Fibroblast of the aortic adventitia (primary cell): ENCODE measurements around the gene CST4. TPM values are rescaled to one million over a fixed set of nuclear protein-coding genes. Genes with fewer than 3 reads are reported as not detected.
A peak's percentile ranks its signal among the peaks of the same experiment; 100 is the strongest.

ENCODE experiments used
- DNase-seq: peaks from one replicate; pipeline ENCODE4 v3.0.0-alpha.2; 2010; ENCODE audit warnings: low read depth
- H3K4me3 ChIP-seq: 2 replicates; pipeline ENCODE4 v1.5.1; 2011; ENCODE audit warnings: low read depth, mild to moderate bottlenecking, control low read depth, low read length, moderate library complexity
- total RNA-seq: library from RNA; depleted of rRNA; stranded (reverse); fragments of >200 nt; gene quantifications from 2 replicates; pipeline ENCODE4 v1.2.3, GENCODE V29; 2012; ENCODE audit warnings: low replicate concordance
- TF ChIP-seq, protein P1 (sequence below): IDR thresholded peaks from 2 replicates; pipeline ENCODE4 v1.5.1; 2011; ENCODE audit warnings: mild to moderate bottlenecking, low read length, control low read depth, inconsistent platforms; ENCODE audit not compliant: insufficient read depth

Gene CST4
- total RNA-seq, 1 donor, result not detected

DNA sequence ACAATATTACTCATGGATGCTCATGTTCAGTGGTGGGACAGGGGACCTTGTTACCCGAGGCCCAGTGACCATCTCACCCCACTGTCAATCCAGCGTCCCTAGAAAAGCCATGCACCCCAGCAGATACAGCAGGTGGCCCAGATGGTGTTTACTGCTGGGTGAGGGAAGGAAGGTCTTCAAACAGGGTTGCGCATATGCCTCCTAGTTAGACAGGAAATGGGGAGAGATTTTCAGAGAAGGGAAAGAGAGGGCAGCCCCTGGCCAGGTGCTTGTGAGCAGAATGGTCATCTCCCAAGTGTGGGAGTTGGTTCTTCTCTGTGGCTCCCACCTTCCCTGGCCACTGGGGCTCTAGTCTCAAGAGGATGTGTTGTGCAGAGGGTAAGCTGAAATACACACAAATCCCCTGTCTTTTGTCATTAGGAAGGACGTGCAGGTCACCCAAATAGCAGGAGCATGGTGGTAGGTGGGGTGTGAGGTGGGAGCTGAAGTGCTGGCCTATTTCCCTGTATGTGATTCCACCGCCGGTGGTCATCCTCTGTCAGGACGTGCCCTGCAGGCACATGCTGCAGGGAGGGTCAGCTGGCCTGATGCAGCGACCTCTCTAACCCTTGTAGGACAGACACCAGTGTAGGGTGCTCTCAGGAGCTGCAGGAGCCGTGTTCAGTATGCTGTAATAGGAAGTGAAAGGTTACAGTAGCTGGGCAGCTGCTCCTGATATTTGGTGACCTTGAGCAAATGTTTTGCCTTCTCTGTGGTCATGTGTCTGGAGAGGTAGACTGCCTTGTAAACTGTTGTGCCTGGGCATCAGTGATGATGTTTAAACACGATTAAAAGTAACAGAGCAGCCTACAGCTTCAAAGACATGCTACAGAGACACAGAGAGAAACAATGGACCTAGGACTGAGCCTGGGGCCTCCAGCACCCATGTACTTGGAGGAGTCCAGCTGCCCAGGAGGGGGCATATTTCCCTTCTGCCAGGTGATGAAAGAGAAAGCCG lies 47.9 kb downstream of the CST4 start:
- DNase-seq, result no peak
- TF ChIP-seq, protein P1, sequence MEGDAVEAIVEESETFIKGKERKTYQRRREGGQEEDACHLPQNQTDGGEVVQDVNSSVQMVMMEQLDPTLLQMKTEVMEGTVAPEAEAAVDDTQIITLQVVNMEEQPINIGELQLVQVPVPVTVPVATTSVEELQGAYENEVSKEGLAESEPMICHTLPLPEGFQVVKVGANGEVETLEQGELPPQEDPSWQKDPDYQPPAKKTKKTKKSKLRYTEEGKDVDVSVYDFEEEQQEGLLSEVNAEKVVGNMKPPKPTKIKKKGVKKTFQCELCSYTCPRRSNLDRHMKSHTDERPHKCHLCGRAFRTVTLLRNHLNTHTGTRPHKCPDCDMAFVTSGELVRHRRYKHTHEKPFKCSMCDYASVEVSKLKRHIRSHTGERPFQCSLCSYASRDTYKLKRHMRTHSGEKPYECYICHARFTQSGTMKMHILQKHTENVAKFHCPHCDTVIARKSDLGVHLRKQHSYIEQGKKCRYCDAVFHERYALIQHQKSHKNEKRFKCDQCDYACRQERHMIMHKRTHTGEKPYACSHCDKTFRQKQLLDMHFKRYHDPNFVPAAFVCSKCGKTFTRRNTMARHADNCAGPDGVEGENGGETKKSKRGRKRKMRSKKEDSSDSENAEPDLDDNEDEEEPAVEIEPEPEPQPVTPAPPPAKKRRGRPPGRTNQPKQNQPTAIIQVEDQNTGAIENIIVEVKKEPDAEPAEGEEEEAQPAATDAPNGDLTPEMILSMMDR, result no peak
- H3K4me3 ChIP-seq, result no peak overlapping the region

DNA sequence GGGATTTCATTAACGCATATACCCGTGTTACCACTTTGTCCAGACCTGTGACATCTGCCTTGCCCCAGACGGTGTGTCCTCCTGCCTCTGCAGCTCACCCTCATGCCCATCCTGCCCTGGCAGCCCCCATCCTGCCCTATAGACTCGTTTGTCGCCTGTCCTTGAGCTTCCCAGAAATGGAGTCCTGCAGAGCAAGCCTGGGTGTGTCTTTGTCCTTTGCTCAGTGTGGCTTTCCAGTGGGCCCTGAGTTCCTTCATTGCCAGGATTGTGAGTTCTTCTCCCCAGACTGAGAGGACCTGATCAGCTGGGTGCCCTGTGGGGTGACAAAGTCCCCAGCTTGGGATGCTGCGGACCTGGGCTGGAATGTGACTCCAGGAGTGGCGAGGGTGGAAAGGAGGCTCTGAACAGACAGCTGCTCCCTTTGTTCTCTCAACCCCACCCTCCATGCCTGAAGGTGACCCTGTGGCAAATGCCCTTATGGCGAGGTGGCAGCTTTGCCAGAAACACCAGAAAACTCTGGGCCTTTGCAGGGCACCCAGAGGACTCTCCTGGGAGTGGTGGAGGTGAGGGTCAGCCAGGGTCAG lies 48.7 kb downstream of the CST4 start:
- H3K4me3 ChIP-seq, result no peak overlapping the region
- DNase-seq, result no peak
- TF ChIP-seq, protein P1, result no peak

DNA sequence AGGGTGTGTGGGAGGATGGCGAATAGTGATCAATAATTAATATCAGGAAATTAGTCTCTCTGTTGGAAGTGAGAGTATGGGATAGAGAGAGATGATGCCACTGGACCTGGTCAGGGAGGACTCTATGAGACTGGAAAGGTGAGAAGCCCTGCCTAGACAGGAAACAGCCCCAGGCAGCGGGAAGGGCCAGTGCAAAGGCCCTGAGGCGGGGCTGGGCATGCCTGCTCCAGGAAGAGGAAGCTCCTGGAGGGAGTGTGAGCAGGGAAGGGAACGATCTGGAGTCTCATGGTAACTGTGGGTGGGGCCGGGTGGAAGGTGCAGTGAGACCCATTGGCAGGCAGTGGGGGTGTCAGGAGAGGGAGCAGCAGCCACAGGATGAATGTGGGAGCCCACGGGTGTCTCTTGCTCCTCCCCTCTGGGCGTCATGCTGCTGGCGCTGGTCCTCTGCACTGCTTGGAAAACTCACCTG lies 49.3 kb downstream of the CST4 start:
- H3K4me3 ChIP-seq, result no peak overlapping the region
- TF ChIP-seq, protein P1, result no peak
- DNase-seq, result no peak

DNA sequence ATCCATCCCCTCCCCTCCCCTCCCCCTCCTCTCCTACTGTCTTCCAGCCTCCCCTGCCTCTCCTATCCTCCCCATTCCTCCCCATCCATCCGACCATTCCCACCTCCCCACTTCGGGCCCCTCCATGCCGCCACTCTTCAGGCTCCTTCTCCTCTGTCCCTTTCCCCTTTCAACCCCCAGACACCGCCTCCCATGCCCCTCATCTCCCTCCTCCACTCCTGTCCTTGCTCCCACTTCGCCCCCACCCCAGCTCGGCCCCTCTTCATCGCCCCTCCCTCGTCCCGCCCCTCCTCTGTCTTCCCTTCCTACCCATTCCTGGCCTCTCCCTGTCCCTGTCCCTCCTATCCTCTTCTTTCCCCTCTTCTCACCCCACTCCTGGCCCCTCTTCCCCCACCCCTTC lies 50.5 kb downstream of the CST4 start:
- TF ChIP-seq, protein P1, result no peak
- DNase-seq, result no peak
- no peak overlapping the region for H3K4me3 ChIP-seq

DNA sequence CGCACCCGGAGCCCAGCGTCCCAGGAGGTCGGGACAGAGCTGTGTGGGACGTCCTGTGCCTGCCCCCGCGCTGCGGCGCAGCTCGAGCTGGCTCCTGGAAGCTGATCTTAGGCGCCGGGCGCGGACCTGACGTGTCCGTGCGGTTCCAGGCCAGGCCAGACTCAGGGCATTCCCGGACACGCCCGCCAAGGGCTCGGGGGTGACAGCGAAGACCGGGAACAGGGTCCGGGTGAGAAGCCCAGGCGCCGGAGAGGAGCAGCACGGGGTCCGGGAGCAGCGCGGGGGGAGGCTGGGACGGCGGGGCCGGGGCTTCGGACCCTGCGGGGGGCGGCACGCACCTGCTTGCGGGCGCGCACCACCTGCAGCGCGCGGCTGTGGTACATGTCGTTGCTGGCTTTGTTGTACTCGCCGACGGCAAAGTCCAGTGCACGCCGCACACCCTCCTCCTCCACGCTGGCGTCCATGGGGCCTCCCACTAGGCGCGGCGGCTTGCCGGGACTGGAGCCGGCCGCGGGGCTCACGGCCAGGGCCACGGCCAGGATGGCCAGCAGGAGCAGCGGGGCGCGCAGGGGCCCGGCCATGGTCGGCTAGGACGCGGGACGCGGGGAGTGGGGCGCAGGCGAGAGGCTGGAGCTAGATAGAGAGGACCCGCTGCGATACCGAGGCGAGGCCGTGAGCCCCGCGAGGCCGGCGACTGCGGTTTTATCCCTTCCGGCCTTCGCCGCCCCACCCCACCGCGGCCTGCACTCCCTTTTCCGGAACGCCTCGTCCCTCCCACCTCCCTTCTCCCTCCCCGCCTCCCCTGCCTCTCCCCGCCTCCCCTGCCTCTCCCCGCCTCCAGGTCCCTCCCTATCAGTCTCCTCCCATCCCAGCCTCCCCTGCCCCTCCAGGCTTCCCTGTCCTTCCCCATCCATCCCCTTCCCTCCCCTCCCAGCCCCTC lies 51.3 kb downstream of the CST4 start, which contains the start of gene CST3:
Gene CST3 (minus strand): TSS at position 674 of the 940 bp plus-strand sequence. CDS start 93 bp downstream, at position 581.
- TF ChIP-seq, protein P1, result no peak

DNA sequence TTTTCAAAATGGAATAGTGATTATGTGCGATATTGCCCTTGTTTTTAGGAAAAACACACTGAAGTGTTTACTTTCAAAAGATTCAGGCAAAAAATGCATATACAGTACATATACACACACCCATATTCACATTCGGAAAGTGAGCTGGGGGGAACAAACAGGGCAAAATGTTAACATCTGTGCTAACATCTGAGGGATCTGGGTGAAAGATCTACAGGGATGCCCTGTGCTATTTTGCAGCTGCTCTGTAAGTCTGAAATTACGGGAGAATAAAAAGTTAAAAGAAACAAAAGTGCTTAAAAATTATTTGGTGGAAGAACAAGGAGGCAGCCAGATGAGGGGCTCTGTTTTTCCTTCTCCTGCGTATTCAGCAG lies 51.9 kb downstream of the CST4 start:
- DNase-seq, result no peak
- TF ChIP-seq, protein P1, result no peak

More for the DNA sequence above, 51.3 kb downstream of the CST4 start, which contains the start of gene CST3:
- H3K4me3 ChIP-seq, result peak within 1 kb of the TSS; percentile 85
- peak; percentile 82 for DNase-seq

More for the DNA sequence above, 51.9 kb downstream of the CST4 start:
- peak overlapping the region; percentile 85 for H3K4me3 ChIP-seq
